Measurements from ENCODE around the gene AHDC1.

The AHDC1 gene

DNA sequence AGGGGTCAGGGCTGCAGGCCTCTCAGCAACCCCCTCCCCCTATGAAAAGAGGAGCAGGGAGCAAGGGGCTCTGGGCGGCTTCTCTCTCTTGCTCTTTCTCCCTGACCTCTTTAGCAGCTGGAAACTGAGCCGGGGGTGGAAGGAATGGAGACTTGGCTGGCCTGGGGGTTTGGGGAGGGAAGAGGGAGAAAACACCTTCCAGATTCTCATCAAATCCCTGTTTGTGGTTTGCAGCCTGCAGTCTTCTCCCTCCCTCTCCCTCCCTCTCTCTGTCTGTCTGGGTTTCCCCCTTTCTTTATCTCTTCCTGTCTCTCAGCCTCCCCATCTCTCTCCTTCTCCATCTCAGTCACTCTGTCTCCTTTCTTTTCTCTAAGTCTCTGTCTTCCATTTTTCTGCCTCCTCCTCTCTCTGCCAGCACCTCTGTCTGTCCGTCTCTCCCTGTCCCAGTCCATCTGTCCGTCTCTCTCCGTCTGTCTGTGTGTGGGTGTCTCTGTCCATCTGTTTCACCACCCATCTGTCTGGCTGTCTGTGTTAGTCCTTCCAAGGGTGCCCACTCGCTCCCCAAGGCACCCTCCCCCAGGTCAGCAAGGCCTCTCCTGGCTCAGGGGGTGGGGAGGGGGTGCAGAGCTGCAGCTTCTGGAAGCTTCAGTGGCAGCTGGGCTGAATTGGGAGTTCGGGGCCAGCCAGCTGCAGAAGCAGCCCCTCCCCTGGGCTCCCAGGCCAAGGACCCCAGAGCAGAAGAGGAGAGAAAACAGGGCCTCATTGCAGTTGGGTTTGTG is 6.2 kb downstream of the AHDC1 start:
- peak overlapping the region; percentile 6 for H3K4me3 ChIP-seq (ENCODE audit: low read depth, low read length)
- TF ChIP-seq, protein P1, sequence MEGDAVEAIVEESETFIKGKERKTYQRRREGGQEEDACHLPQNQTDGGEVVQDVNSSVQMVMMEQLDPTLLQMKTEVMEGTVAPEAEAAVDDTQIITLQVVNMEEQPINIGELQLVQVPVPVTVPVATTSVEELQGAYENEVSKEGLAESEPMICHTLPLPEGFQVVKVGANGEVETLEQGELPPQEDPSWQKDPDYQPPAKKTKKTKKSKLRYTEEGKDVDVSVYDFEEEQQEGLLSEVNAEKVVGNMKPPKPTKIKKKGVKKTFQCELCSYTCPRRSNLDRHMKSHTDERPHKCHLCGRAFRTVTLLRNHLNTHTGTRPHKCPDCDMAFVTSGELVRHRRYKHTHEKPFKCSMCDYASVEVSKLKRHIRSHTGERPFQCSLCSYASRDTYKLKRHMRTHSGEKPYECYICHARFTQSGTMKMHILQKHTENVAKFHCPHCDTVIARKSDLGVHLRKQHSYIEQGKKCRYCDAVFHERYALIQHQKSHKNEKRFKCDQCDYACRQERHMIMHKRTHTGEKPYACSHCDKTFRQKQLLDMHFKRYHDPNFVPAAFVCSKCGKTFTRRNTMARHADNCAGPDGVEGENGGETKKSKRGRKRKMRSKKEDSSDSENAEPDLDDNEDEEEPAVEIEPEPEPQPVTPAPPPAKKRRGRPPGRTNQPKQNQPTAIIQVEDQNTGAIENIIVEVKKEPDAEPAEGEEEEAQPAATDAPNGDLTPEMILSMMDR (IDR thresholded peaks at IDR 0.05; ENCODE audit: insufficient read depth, low read length, missing control alignments) = no peak
- ChIA-PET POLR2A (no interaction called here), CTCF (interaction anchor here (2.7 to 20.5 kb wide), 3 partner anchors 9 to 33 kb away, joined by 8 to 689 read pairs (median 17); no protein-coding TSS in a partner anchor)
- DNase-seq (ENCODE audit: low read depth, low spot score) = no peak

GRCh38 chr1:27596986-27597385 is 7.0 kb downstream of the AHDC1 start:
- ChIA-PET CTCF (interaction anchor here (0.9 to 20.5 kb wide), 4 partner anchors 9 to 195 kb away, joined by 3 to 689 read pairs (median 10); no protein-coding TSS in a partner anchor), POLR2A (interaction anchor here (2.8 kb wide), 1 partner anchor 40 kb away, joined by 13 read pairs; no protein-coding TSS in a partner anchor)
- no peak for DNase-seq (ENCODE audit: low read depth, low spot score)
- TF ChIP-seq, protein P1 (IDR thresholded peaks at IDR 0.05; ENCODE audit: insufficient read depth, low read length, missing control alignments) = no peak
- no peak overlapping the region for H3K4me3 ChIP-seq (ENCODE audit: low read depth, low read length)

DNA sequence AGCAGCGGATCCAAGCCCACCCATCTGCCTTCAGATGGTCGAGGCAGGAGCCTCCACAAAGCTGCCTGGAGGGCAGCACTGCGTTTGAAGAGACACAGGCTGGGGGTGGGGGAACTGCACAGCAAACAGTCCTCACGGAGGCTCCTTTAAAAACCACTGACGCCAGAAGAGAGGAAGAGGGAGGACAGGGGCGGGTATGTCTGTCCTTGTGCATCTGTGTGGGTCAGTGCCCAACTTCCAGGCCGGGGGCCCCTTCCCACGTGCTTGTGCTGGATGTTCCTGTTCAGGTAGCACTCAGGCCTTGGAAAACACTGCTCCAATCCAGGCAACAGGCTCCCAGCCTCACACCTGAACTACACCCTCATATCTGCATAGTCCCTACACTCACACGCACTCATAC is 7.7 kb downstream of the AHDC1 start:
- no peak overlapping the region for H3K4me3 ChIP-seq (ENCODE audit: low read depth, low read length)
- DNase-seq (ENCODE audit: low read depth, low spot score) = no peak
- ChIA-PET POLR2A (interaction anchor here (2.8 kb wide), 1 partner anchor 39 kb away, joined by 13 read pairs; no protein-coding TSS in a partner anchor), CTCF (interaction anchor here (0.9 to 20.5 kb wide), 8 partner anchors 10 to 300 kb away, joined by 3 to 689 read pairs (median 4); no protein-coding TSS in a partner anchor)
- TF ChIP-seq, protein P1 (IDR thresholded peaks at IDR 0.05; ENCODE audit: insufficient read depth, low read length, missing control alignments) = no peak

DNA sequence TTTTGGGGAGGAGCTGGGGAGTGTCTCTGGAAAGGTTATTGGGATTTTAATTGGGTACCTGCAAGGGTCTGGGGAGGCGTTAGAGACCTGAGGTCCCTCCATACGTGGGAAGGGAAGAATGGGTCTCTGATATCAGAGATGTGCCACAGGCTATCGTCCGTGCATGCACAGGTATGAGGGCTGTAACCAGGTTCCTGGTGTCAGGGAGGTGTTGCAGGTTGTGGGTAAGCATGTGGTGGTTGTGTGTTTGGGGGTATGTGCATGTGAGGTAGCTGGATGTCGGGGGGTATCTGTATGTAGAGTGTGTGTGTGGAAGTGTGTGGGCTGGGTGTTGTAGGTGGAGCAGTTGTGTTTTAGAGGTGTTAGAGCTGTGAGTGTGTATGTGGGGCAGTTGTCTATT is 8.3 kb downstream of the AHDC1 start:
- CTCF ChIA-PET = interaction anchor here (0.7 to 20.5 kb wide), 11 partner anchors 9 to 299 kb away, joined by 3 to 689 read pairs (median 3); no protein-coding TSS in a partner anchor
- no peak for DNase-seq (ENCODE audit: low read depth, low spot score)
- POLR2A ChIA-PET = interaction anchor here (1.1 to 2.8 kb wide), 3 partner anchors 10 to 39 kb away, joined by 3 to 13 read pairs (median 5); no protein-coding TSS in a partner anchor

DNA sequence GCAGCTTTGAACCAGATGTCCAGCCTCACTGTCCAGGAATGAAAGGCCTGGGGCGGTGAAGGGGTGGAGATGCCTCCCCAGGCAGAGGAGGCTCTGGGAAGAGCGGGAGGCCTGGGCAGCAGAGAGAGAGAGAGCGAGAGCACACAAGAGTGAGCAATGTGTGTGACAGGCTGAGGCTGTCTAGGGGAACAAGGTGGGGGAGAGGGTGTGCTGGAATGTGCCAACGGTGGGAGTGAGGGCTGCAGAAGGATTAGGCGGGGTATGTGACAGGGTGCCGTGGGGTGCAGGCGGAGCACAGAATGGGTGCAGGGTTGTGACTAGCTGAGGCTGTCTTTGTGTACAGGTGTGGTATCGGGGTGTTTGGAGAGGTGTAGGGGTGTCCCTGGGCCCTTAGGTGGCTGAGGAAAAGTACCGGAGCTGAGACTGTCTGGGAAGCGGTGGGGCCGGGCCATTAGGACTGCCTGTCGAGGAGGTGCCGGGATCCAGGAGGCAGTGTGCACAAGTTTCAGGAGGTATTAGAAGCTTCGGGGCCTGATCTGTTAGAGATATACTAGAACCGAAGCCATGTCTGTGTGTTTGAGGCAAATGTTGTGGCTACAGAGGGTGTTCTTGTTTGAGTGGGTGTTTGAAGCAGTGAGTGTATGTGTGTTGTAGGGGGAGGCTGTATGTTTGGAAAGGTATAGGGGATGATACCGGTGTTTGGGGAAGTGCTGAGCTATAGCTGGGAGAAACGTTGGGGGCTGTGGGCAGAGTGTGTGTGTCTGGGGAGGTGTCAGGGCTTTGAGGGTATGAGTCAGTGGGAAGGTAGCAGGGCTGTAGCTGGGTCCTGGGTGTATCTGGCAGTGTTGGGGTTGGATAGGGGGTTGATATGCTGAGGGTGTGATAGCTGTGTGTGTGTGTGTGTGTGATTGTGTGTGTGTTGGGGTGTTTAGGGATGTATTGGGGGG is 9.1 kb downstream of the AHDC1 start:
- TF ChIP-seq, protein P1 (IDR thresholded peaks at IDR 0.05; ENCODE audit: insufficient read depth, low read length, missing control alignments) = no peak
- CTCF ChIA-PET = interaction anchor here (0.7 to 20.5 kb wide), 9 partner anchors 10 to 299 kb away, joined by 3 to 689 read pairs (median 4); no protein-coding TSS in a partner anchor
- POLR2A ChIA-PET = interaction anchor here (1.1 to 2.8 kb wide), 3 partner anchors 9 to 38 kb away, joined by 3 to 13 read pairs (median 5); no protein-coding TSS in a partner anchor
- no peak overlapping the region; the same call in 1 of the 2 replicates for H3K4me3 ChIP-seq (ENCODE audit: low read depth, low read length)
- DNase-seq (ENCODE audit: low read depth, low spot score) = no peak

More for the DNA sequence above, 8.3 kb downstream of the AHDC1 start:
- TF ChIP-seq, protein P1 (IDR thresholded peaks at IDR 0.05; ENCODE audit: insufficient read depth, low read length, missing control alignments) = no peak
- no peak overlapping the region for H3K4me3 ChIP-seq (ENCODE audit: low read depth, low read length)
